ENCODE data around the gene ARMCX6.
"Not testable (repeated sequence)": the region's sequence is repeated elsewhere in the genome, so short reads cannot be mapped to it uniquely, and the experiment has no call there.

ARMCX6 gene

DNA sequence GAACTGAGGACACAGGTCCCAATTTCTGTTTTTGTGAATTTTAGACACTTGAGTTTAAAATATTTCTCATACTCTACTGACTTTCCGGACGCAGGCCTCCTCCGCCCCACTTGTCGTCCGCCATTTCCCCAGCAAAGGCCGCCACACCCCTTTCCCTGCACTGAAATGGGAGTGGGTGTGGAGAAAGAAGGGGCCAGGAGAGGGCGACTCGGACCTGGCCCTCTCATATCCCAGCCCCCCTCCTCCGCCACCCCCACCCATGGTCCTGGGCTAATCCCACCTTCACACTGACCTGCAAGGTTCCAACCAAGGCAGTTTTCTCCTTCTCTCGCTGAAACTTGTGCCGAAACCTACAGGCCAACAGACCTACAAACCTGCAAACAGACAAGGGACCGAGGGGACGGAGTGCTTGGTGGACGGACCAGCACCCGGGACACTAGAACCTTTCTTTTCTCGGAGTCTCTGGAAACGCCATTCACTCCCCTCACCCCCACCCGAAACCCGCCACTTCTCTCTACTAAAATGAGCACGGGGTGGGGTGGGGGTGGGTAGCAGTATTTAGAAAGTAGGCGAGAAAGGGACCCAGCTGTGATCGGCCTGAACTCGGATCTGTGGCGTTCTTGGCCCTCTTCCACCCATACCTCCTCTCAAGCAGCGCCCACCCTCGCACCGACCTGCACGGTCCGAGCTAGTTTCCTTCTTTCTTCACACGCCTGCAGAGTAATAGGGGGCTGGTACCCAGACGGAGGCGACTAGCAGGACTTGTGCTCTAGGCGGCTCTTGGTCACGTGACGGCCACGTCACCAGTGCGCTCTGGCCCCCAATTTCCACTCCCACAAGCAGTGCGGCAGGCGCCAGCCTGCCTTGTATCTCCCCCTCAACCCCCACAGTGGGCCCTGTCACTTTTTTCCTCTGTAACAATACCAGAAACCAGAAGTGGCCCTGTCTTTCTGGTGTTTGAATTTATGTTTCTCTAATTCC is at the start of gene ARMCX6:
ARMCX6 (minus strand) TSS at position 790 of the 981 bp plus-strand sequence. CDS start 1,380 bp downstream, outside the sequence.
- peak; percentile 67 to 68 for DNase-seq (ENCODE audit: low read depth in 2 of 2)

GRCh38 chrX:101659601-101660063 is 41.8 kb upstream of the ARMCX6 start, which contains the start of gene ARMCX2:
Gene ARMCX2, minus strand, starts transcription at chrX:101659850. Its CDS starts 2,262 bp downstream, at chrX:101657588.
- DNase-seq (ENCODE audit: low read depth in 2 of 2): no peak

- DNase-seq (ENCODE audit: low read depth in 2 of 2): peak; percentile 40 to 41
Measured at GRCh38 chrX:101658661-101659491, 41.1 kb upstream of the ARMCX6 start.

DNA sequence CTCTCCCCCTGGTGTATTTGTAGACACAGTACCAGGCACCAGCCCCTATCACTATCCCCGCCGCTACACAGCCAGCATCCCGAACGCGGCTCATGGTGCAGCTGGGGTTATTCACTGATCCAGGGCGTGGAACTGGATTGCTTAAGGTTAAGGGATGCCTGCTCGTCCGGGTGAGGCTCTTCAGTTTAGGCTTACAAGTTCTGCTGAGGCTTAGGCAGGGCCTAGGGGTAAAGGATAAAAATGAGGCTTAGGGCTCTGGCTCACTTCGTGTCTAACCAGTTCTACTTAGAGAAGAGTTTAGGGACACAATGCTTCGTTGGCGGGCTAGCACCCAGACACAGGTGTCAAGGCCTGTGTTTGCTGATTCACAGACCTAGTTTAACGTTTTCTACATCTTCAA is 39.7 kb upstream of the ARMCX6 start:
- DNase-seq (ENCODE audit: low read depth in 2 of 2): no peak

- DNase-seq (ENCODE audit: low read depth in 2 of 2): no peak
Measured at GRCh38 chrX:101656817-101657216, 39.0 kb upstream of the ARMCX6 start.

- no peak for DNase-seq (ENCODE audit: low read depth in 2 of 2)
Measured at GRCh38 chrX:101655534-101655933, 37.7 kb upstream of the ARMCX6 start.

DNA sequence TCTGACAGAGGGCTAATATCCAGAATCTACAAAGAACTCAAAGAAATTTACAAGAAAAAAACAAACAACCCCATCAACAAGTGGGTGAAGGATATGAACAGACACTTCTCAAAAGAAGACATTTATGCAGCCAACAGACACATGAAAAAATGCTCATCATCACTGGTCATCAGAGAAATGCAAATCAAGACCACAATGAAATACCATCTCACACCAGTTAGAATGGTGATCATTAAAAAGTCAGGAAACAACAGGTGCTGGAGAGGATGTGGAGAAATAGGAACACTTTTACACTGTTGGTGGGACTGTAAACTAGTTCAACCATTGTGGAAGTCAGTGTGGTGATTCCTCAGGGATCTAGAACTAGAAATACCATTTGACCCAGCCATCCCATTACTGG is 29.9 kb upstream of the ARMCX6 start:
- not testable (repeated sequence) for DNase-seq (ENCODE audit: low read depth in 2 of 2)

DNA sequence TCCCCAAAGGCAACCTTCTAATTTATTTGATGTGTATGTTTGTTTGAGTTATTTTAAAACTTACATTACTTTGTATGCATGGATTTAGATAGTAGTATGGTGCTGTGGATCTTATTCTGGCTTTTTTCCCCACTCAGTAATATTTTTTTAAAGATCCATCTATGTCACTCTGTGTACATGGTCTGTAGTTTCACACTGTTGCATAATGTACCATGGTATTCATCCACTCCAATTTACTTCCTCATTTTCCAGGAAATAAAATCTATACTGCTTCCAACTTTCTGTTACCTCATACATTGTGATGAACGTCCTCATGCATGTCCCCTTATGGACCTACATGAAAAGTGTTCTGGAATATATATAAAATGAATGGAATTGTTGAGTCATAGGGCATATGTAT is 24.3 kb upstream of the ARMCX6 start:
- no peak for DNase-seq (ENCODE audit: low read depth in 2 of 2)

GRCh38 chrX:101639583-101639982 is 21.8 kb upstream of the ARMCX6 start:
- no peak for DNase-seq (ENCODE audit: low read depth in 2 of 2)

- DNase-seq (ENCODE audit: low read depth in 2 of 2): no peak
Measured at GRCh38 chrX:101619364-101619763, 1.6 kb upstream of the ARMCX6 start.

- no peak for DNase-seq (ENCODE audit: low read depth in 2 of 2)
Measured at GRCh38 chrX:101605728-101606127, 12.1 kb downstream of the ARMCX6 start.

- no peak for DNase-seq (ENCODE audit: low read depth in 2 of 2)
Measured at GRCh38 chrX:101605146-101605545, 12.7 kb downstream of the ARMCX6 start.

GRCh38 chrX:101602077-101602476 is 15.7 kb downstream of the ARMCX6 start:
- no peak for DNase-seq (ENCODE audit: low read depth in 2 of 2)

GRCh38 chrX:101599592-101599991 is 18.2 kb downstream of the ARMCX6 start:
- not testable (repeated sequence) for DNase-seq (ENCODE audit: low read depth in 2 of 2)

DNA sequence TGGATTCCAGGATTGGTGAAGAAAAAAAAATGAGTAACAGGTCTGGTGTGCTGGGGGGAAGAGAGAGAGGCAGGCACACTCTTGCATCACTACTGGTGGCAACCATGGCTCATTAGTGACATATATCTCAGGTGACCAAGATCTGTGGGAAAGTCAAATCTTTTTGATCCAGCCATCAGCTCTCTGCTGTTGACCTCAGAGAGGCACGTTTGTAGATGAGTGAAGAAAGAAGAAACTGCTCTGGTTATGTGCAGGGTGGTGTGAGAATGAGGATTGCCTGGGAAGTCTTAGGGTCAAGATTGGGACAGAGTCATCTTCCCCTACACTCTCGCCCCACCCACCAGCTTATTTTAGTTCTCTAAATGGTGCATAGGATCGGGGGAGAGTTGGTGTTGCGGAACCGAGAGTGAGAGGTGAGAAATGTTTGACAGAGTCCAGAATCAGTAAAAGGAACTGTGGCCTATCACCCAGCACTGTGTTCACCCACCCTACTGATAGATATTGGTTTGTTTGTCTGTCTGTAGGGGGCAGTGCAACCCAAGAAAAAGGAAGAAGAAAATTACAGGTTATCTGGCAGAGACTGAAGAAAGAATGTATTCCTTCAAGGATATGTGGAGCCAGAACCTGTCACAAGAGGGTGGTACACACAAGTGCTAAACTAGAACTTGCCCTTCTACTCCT is 21.9 kb downstream of the ARMCX6 start:
- DNase-seq (ENCODE audit: low read depth in 2 of 2): no peak
